HCT116 (cell line): ENCODE results near the gene HIRA. TPM values are rescaled to one million over a fixed set of nuclear protein-coding genes. Genes with fewer than 3 reads are reported as not detected.

Source experiments
- ATAC-seq: fragments of 200-7000 bp; cut with Tn5 transposase; 2 replicates; pipeline ENCODE4 v1.9.1; 2020; ENCODE audit warnings: mild to moderate bottlenecking, moderate library complexity
- BruUV-seq: library from RNA; stranded (reverse); fragments of 400-500 nt; replicated peaks from 2 replicates; lab custom pipeline; 2021; lab: Mats Ljungman, UMichigan
- CTCF ChIA-PET: fragments of 300-600 bp; sonication (Branson Sonifier 250); formaldehyde crosslinking; loops from one replicate; lab custom pipeline; 2021; ENCODE audit warnings: antibody characterized with exemption; lab: Charles Lee
- POLR2A ChIA-PET: fragments of 300-600, 350-600 bp; sonication (Branson Sonifier 250); formaldehyde crosslinking; loops from one replicate; lab custom pipeline; 2021; ENCODE audit warnings: antibody characterized with exemption; lab: Charles Lee
- RAD21 ChIA-PET, 2 experiments: fragments of 300-600 bp; sonication (Branson Sonifier 250); formaldehyde crosslinking; loops; one replicate each; lab custom pipeline; 2023; ENCODE audit warnings: low total read pairs in 2 of 2; ENCODE audit not compliant: uncharacterized antibody in 2 of 2, unreplicated experiment in 2 of 2, low non-redundant PET in 1 of 2; lab: Charles Lee
- DNase-seq: peaks from one replicate; pipeline ENCODE4 v3.0.0-alpha.2; 2010; ENCODE audit warnings: low read depth, low spot score
- H2AFZ ChIP-seq: fragments of 200-600 bp; shearing (Covaris generic), sonication (generic); 2 replicates; pipeline ENCODE4 v1.6.1; 2017; ENCODE audit warnings: low read depth, mixed run types, mixed read lengths, antibody characterized with exemption, low read length; ENCODE audit not compliant: poor library complexity, severe bottlenecking
- H3K27ac ChIP-seq: 2 replicates; pipeline ENCODE4 v1.5.1; 2012; ENCODE audit warnings: low read depth, low read length
- H3K27me3 ChIP-seq: fragments of 200-600 bp; sonication (generic); 2 replicates; pipeline ENCODE4 v1.6.1; 2016; ENCODE audit warnings: mixed run types, low read length, mixed read lengths; ENCODE audit not compliant: insufficient read depth
- H3K36me3 ChIP-seq, 2 experiments: fragments of 200-500 bp in 1 of 2; fragments of 200-600 bp in 1 of 2; sonication (Bioruptor generic) in 1 of 2; sonication (generic) in 1 of 2; 2 replicates each; pipeline versions ENCODE4 v1.5.1 to v1.6.1; 2014 to 2016; ENCODE audit warnings: low read length in 2 of 2, inconsistent platforms in 1 of 2, mixed read lengths in 1 of 2, mixed run types in 1 of 2; ENCODE audit not compliant: insufficient read depth in 2 of 2, control insufficient read depth in 1 of 2
- H3K4me1 ChIP-seq, 2 experiments: fragments of 200-600 bp in 1 of 2; sonication (generic) in 1 of 2; 2 replicates each; pipeline versions ENCODE4 v1.5.1 to v1.6.1; 2012 to 2017; ENCODE audit warnings: low read length in 2 of 2, inconsistent platforms in 1 of 2, mild to moderate bottlenecking in 1 of 2, mixed read lengths in 1 of 2, mixed run types in 1 of 2, moderate library complexity in 1 of 2; ENCODE audit not compliant: insufficient read depth in 2 of 2, control insufficient read depth in 1 of 2
- H3K4me2 ChIP-seq: fragments of 200-600 bp; sonication (generic); 2 replicates; pipeline ENCODE4 v1.6.1; 2017; ENCODE audit warnings: mixed run types, low read length, mixed read lengths
- H3K4me3 ChIP-seq, 2 experiments: fragments of 200-600 bp in 1 of 2; sonication (generic) in 1 of 2; replicated peaks in 1 of 2; 2 replicates each; pipeline ENCODE4 v1.5.1; 2011 to 2016; ENCODE audit warnings: low read length in 2 of 2, control low read depth in 1 of 2, low read depth in 1 of 2, mild to moderate bottlenecking in 1 of 2, mixed read lengths in 1 of 2, mixed run types in 1 of 2
- H3K79me2 ChIP-seq: fragments of 200-600 bp; sonication (generic); 2 replicates; pipeline ENCODE4 v1.6.1; 2017; ENCODE audit warnings: mild to moderate bottlenecking, mixed run types, low read length, moderate library complexity, mixed read lengths; ENCODE audit not compliant: insufficient read depth
- H3K9ac ChIP-seq: fragments of 200-600 bp; sonication (generic); 2 replicates; pipeline ENCODE4 v1.6.1; 2016; ENCODE audit warnings: low read length, mixed read lengths
- H3K9me2 ChIP-seq: fragments of 200-600 bp; sonication (generic), shearing (Covaris generic); 2 replicates; pipeline ENCODE4 v1.6.1; 2017; ENCODE audit warnings: mixed run types, mild to moderate bottlenecking, moderate library complexity; ENCODE audit not compliant: insufficient read depth
- H3K9me3 ChIP-seq, 2 experiments: fragments of 200-500 bp in 1 of 2; fragments of 200-600 bp in 1 of 2; sonication (Bioruptor generic) in 1 of 2; sonication (generic) in 1 of 2; 2 replicates each; pipeline ENCODE4 v1.6.1; 2014 to 2017; ENCODE audit warnings: low read length in 2 of 2, mixed read lengths in 2 of 2, inconsistent platforms in 1 of 2, low read depth in 1 of 2, mild to moderate bottlenecking in 1 of 2, mixed run types in 1 of 2, moderate library complexity in 1 of 2; ENCODE audit not compliant: control insufficient read depth in 1 of 2, insufficient read depth in 1 of 2
- H4K20me1 ChIP-seq: fragments of 200-600 bp; sonication (generic), shearing (Covaris generic); 2 replicates; pipeline ENCODE4 v1.6.1; 2017; ENCODE audit warnings: mixed run types, mild to moderate bottlenecking, moderate library complexity; ENCODE audit not compliant: insufficient read depth
- CEBPB ChIP-seq: IDR thresholded peaks from 2 replicates; pipeline ENCODE4 v1.6.1; 2012; ENCODE audit warnings: low read depth
- EGR1 ChIP-seq: IDR thresholded peaks from 2 replicates; pipeline ENCODE4 v1.6.1; 2012; ENCODE audit warnings: low read depth
- EZH2phosphoT487 ChIP-seq: fragments of 200-600 bp; IDR thresholded peaks from 2 replicates; pipeline ENCODE4 v1.6.1; 2018; ENCODE audit warnings: antibody characterized with exemption, borderline replicate concordance
- FOSL1 ChIP-seq: IDR thresholded peaks from 2 replicates; pipeline ENCODE4 v1.6.1; 2012; ENCODE audit warnings: low read depth
- JUND ChIP-seq: IDR thresholded peaks from 2 replicates; pipeline ENCODE4 v1.6.1; 2012
- POLR2A ChIP-seq: IDR thresholded peaks from 2 replicates; pipeline ENCODE4 v1.7.0; 2011; ENCODE audit warnings: borderline replicate concordance; ENCODE audit not compliant: insufficient read depth, insufficient read length; ENCODE audit errors: extremely low read depth
- POLR2AphosphoS5 ChIP-seq: IDR thresholded peaks from 2 replicates; pipeline ENCODE4 v1.6.1; 2011; ENCODE audit warnings: mild to moderate bottlenecking, low read depth, low read length, moderate library complexity
- RAD21 ChIP-seq: IDR thresholded peaks from 2 replicates; pipeline ENCODE4 v1.6.1; 2012; ENCODE audit warnings: low read depth, mild to moderate bottlenecking
- SIN3A ChIP-seq: IDR thresholded peaks from 2 replicates; pipeline ENCODE4 v1.6.1; 2012; ENCODE audit warnings: low read depth
- SP1 ChIP-seq: IDR thresholded peaks from 2 replicates; pipeline ENCODE4 v1.6.1; 2012; ENCODE audit warnings: low read depth
- SRF ChIP-seq: IDR thresholded peaks from 2 replicates; pipeline ENCODE4 v1.6.1; 2012; ENCODE audit warnings: low read depth
- TCF7L2 ChIP-seq: IDR thresholded peaks from 2 replicates; pipeline ENCODE4 v1.7.0; 2011; ENCODE audit warnings: borderline replicate concordance, inconsistent platforms; ENCODE audit not compliant: insufficient read depth, insufficient read length; ENCODE audit errors: extremely low read depth
- YY1 ChIP-seq: IDR thresholded peaks from 2 replicates; pipeline ENCODE4 v1.6.1; 2011; ENCODE audit warnings: low read length, low read depth, moderate library complexity, mild to moderate bottlenecking; ENCODE audit not compliant: insufficient replicate concordance; ENCODE audit errors: extremely low read depth
- ZFX ChIP-seq: fragments of 450-650 bp; IDR thresholded peaks from 2 replicates; pipeline ENCODE4 v1.6.1; 2017
- ZNF274 ChIP-seq: fragments of 200-500 bp; sonication (Bioruptor generic); IDR thresholded peaks from 2 replicates; pipeline ENCODE4 v1.6.1; 2014; ENCODE audit warnings: mild to moderate bottlenecking, low read depth, low read length, inconsistent platforms
- intact Hi-C: fragments of 100-400 bp; cut with micrococcal nuclease; formaldehyde crosslinking; loops from 2 replicates; pipeline ENCODE4 v1.10.0; 2022
- total RNA-seq: library from RNA; stranded (reverse); gene quantifications from one replicate; pipeline ENCODE4 v1.2.1, GENCODE V29; 2021; ENCODE audit not compliant: unreplicated experiment
- TF ChIP-seq, protein P1 (sequence below): IDR thresholded peaks from 2 replicates; pipeline ENCODE4 v1.6.1; 2011; ENCODE audit warnings: mild to moderate bottlenecking, low read length, moderate library complexity; ENCODE audit not compliant: insufficient replicate concordance; ENCODE audit errors: extremely low read depth
- TF ChIP-seq, protein P2 (sequence below), 3 experiments: fragments of 200-600 bp in 1 of 3; sonication (generic) in 1 of 3; IDR thresholded peaks in 2 of 3; conservative IDR thresholded peaks in 1 of 3; 2 replicates each; pipeline ENCODE4 v1.5.1; 2012 to 2017; ENCODE audit warnings: low read depth in 2 of 3, low read length in 2 of 3, antibody characterized with exemption in 1 of 3, borderline replicate concordance in 1 of 3, control low read depth in 1 of 3, mild to moderate bottlenecking in 1 of 3, mixed read lengths in 1 of 3, mixed run types in 1 of 3, moderate library complexity in 1 of 3; ENCODE audit not compliant: insufficient read depth in 1 of 3
- TF ChIP-seq, protein P3 (sequence below): IDR thresholded peaks from 2 replicates; pipeline ENCODE4 v1.6.1; 2012

HIRA gene
- total RNA-seq, 1 experiment from 2014 or later, result 30.6 TPM

DNA sequence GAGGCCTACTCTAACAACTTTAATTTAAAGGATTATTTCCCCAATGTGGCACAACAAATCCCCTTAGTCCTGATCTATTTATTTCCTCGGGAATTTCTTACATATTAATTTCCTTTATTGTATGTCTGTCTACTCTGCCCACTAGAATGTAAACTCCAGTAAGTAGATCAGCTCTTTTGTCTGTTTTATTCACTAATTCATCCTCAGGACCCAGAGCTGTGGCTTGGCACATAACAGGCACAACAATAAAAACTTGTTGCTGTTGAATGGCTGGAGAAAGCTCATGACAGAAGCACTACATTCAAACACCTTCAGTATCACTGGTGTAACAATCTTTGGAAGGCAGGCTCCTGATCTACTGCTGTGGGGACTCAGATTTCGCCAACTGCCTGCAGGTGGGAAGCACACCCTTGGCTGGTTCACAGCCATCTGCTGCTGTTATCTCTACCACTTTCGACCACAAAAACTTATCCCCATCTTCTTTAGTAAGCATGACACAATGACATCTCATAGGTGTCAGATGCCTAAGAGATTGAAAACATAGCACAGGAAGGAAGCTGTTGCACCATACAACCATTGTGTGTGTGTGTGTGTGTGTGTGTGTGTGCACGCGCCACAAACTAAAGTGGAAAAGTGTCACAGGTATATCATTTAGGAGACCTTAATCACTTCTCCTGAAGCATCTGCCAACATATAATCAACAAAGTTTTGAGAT is 11.9 kb downstream of the HIRA start:
- Histone ChIP-seq H3K9me2 (no peaks in the 10 kb centered on the region), H4K20me1 (peaks cover 10% of the 10 kb centered on the region), H3K36me3 (no peaks in the 10 kb centered on the region), H3K79me2 (peaks cover 96% of the 10 kb centered on the region), H3K4me1 (no peaks in the 10 kb centered on the region), H3K27me3 (no peaks in the 10 kb centered on the region), H3K9me3 (no peaks in the 10 kb centered on the region), H3K9ac (no peak overlapping the region), H3K4me3 (no peak overlapping the region), H3K27ac (no peak overlapping the region), H2AFZ (no peak overlapping the region), H3K4me2 (no peak overlapping the region)
- RAD21 ChIA-PET, result interaction anchor here in 1 of 2 experiments (0.6 kb wide), 1 partner anchor 176 kb away, joined by 4 read pairs; no protein-coding TSS in a partner anchor
- TF ChIP-seq YY1 (no peak), EGR1 (no peak), SRF (no peak), SP1 (no peak), FOSL1 (no peak), SIN3A (no peak), POLR2AphosphoS5 (no peak), ZFX (no peak), POLR2A (no peak), ZNF274 (no peak), TCF7L2 (no peak), CEBPB (no peak), RAD21 (no peak), JUND (no peak), EZH2phosphoT487 (no peak)
- TF ChIP-seq, protein P1, sequence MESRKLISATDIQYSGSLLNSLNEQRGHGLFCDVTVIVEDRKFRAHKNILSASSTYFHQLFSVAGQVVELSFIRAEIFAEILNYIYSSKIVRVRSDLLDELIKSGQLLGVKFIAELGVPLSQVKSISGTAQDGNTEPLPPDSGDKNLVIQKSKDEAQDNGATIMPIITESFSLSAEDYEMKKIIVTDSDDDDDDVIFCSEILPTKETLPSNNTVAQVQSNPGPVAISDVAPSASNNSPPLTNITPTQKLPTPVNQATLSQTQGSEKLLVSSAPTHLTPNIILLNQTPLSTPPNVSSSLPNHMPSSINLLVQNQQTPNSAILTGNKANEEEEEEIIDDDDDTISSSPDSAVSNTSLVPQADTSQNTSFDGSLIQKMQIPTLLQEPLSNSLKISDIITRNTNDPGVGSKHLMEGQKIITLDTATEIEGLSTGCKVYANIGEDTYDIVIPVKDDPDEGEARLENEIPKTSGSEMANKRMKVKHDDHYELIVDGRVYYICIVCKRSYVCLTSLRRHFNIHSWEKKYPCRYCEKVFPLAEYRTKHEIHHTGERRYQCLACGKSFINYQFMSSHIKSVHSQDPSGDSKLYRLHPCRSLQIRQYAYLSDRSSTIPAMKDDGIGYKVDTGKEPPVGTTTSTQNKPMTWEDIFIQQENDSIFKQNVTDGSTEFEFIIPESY, result no peak
- TF ChIP-seq, protein P2, sequence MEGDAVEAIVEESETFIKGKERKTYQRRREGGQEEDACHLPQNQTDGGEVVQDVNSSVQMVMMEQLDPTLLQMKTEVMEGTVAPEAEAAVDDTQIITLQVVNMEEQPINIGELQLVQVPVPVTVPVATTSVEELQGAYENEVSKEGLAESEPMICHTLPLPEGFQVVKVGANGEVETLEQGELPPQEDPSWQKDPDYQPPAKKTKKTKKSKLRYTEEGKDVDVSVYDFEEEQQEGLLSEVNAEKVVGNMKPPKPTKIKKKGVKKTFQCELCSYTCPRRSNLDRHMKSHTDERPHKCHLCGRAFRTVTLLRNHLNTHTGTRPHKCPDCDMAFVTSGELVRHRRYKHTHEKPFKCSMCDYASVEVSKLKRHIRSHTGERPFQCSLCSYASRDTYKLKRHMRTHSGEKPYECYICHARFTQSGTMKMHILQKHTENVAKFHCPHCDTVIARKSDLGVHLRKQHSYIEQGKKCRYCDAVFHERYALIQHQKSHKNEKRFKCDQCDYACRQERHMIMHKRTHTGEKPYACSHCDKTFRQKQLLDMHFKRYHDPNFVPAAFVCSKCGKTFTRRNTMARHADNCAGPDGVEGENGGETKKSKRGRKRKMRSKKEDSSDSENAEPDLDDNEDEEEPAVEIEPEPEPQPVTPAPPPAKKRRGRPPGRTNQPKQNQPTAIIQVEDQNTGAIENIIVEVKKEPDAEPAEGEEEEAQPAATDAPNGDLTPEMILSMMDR (IDR thresholded peaks at IDR 0.05 in 2 of 3, conservative IDR thresholded peaks at IDR 0.05 in 1 of 3; ENCODE audit: borderline replicate concordance in 1 of 3, insufficient read depth in 1 of 3, low read depth in 2 of 3, low read length in 2 of 3), result no peak
- TF ChIP-seq, protein P3, sequence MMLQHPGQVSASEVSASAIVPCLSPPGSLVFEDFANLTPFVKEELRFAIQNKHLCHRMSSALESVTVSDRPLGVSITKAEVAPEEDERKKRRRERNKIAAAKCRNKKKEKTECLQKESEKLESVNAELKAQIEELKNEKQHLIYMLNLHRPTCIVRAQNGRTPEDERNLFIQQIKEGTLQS, result no peak
- BruUV-seq, result no TSS peak
- POLR2A ChIA-PET, result no interaction called here
- ATAC-seq (no peak), DNase-seq (no peak)
- intact Hi-C loops, result no loop called here
- CTCF ChIA-PET, result no interaction called here
